ENCODE results near the gene RGS10. TPM values are rescaled to one million over a fixed set of nuclear protein-coding genes. Genes with fewer than 3 reads are reported as not detected.

RGS10 gene
- total RNA-seq, 4 donors from 2014 or later: 3.0 to 64.2 (median 12.0) TPM

- Histone ChIP-seq H3K27ac (no peak overlapping the region), H3K4me1 (peaks cover 6 to 7% of the 10 kb centered on the region in 2 donors), H3K4me3 (no peak overlapping the region), H3K27me3 (no peaks in the 10 kb centered on the region), H3K9me3 (no peaks in the 10 kb centered on the region), H3K36me3 (no peaks in the 10 kb centered on the region)
- DNase-seq: no peak
- intact Hi-C loops (cut with DNase I; ENCODE audit: low total_unique reads) (no loop called here), in situ Hi-C loops (cut with MboI; ENCODE audit: low sequenced_read_pairs in 4 of 4) (no loop called here)
- TF ChIP-seq POLR2A (IDR thresholded peaks at IDR 0.05) (no peak), CTCF (IDR thresholded peaks at IDR 0.05 in 4 of 5, conservative IDR thresholded peaks at IDR 0.05 in 1 of 5) (no peak)
- ATAC-seq: no peak
Observed at GRCh38 chr10:119488675-119489074, 53.8 kb downstream of the RGS10 start.

GRCh38 chr10:119483839-119484238 lies 58.7 kb downstream of the RGS10 start:
- Histone ChIP-seq H3K27me3 (peaks cover 10 to 16% (median 11%) of the 10 kb centered on the region in 3 donors), H3K4me1 (no peaks in the 10 kb centered on the region), H3K9me3 (no peaks in the 10 kb centered on the region), H3K4me3 (no peak overlapping the region), H3K27ac (no peak overlapping the region), H3K36me3 (no peaks in the 10 kb centered on the region)
- intact Hi-C loops (cut with DNase I; ENCODE audit: low total_unique reads): no loop called here
- DNase-seq: no peak
- in situ Hi-C loops (cut with MboI; ENCODE audit: low sequenced_read_pairs in 4 of 4): no loop called here
- no peak for ATAC-seq
- no peak for TF ChIP-seq CTCF (IDR thresholded peaks at IDR 0.05 in 4 of 5, conservative IDR thresholded peaks at IDR 0.05 in 1 of 5)
- TF ChIP-seq POLR2A (IDR thresholded peaks at IDR 0.05): no peak

- no peak for TF ChIP-seq CTCF (IDR thresholded peaks at IDR 0.05 in 4 of 5, conservative IDR thresholded peaks at IDR 0.05 in 1 of 5)
- TF ChIP-seq POLR2A (IDR thresholded peaks at IDR 0.05): no peak
- H3K9me3 ChIP-seq: no peaks in the 10 kb centered on the region
Observed at GRCh38 chr10:119483001-119483400, 59.5 kb downstream of the RGS10 start.

GRCh38 chr10:119481781-119482426 lies 60.6 kb downstream of the RGS10 start:
- Histone ChIP-seq H3K27ac (no peak overlapping the region), H3K4me3 (no peak overlapping the region), H3K9me3 (no peaks in the 10 kb centered on the region), H3K36me3 (no peaks in the 10 kb centered on the region), H3K4me1 (no peaks in the 10 kb centered on the region), H3K27me3 (peaks cover 11 to 18% (median 16%) of the 10 kb centered on the region in 3 donors)
- no peak for DNase-seq
- TF ChIP-seq POLR2A (IDR thresholded peaks at IDR 0.05) (no peak), CTCF (IDR thresholded peaks at IDR 0.05 in 4 of 5, conservative IDR thresholded peaks at IDR 0.05 in 1 of 5) (no peak)
- intact Hi-C loops (cut with DNase I; ENCODE audit: low total_unique reads): no loop called here
- no peak for ATAC-seq
- in situ Hi-C loops (cut with MboI; ENCODE audit: low sequenced_read_pairs in 4 of 4): no loop called here

More at GRCh38 chr10:119483001-119483400, 59.5 kb downstream of the RGS10 start:
- Histone ChIP-seq H3K27me3 (peaks cover 11 to 16% (median 11%) of the 10 kb centered on the region in 3 donors), H3K27ac (no peak overlapping the region), H3K4me1 (no peaks in the 10 kb centered on the region), H3K36me3 (no peaks in the 10 kb centered on the region), H3K4me3 (no peak overlapping the region)
- ATAC-seq (no peak), DNase-seq (no peak)
- intact Hi-C loops (cut with DNase I; ENCODE audit: low total_unique reads) (no loop called here), in situ Hi-C loops (cut with MboI; ENCODE audit: low sequenced_read_pairs in 4 of 4) (no loop called here)

- no peak for ATAC-seq
- in situ Hi-C loops (cut with MboI; ENCODE audit: low sequenced_read_pairs in 4 of 4): no loop called here
Observed at GRCh38 chr10:119480667-119481066, 61.9 kb downstream of the RGS10 start.

More at GRCh38 chr10:119480667-119481066, 61.9 kb downstream of the RGS10 start:
- intact Hi-C loops (cut with DNase I; ENCODE audit: low total_unique reads): no loop called here
- no peak for DNase-seq
- Histone ChIP-seq H3K4me1 (no peaks in the 10 kb centered on the region), H3K36me3 (no peaks in the 10 kb centered on the region), H3K4me3 (no peak overlapping the region), H3K27ac (no peak overlapping the region), H3K9me3 (no peaks in the 10 kb centered on the region), H3K27me3 (peaks cover 11 to 20% (median 16%) of the 10 kb centered on the region in 3 donors)
- TF ChIP-seq CTCF (IDR thresholded peaks at IDR 0.05 in 4 of 5, conservative IDR thresholded peaks at IDR 0.05 in 1 of 5) (no peak), POLR2A (IDR thresholded peaks at IDR 0.05) (no peak)
